ENCODE data around the gene SIMC1. TPM values are rescaled to one million over a fixed set of nuclear protein-coding genes. Genes with fewer than 3 reads are reported as not detected.
A peak's percentile ranks its signal among the peaks of the same experiment; 100 is the strongest.

Gene SIMC1
- total RNA-seq, 2 donors from 2014 or later = 17.9 to 28.5 TPM

- ATAC-seq (replicated peaks) = no peak
- peak overlapping the region; percentile 38 for H3K27ac Mint-ChIP-seq
- no peaks in the 10 kb centered on the region for H3K9me3 Mint-ChIP-seq
- no peak overlapping the region for H3K4me3 Mint-ChIP-seq
- H3K36me3 Mint-ChIP-seq (ENCODE audit: low read depth) = peaks cover 56% of the 10 kb centered on the region
- H3K4me1 Mint-ChIP-seq = no peaks in the 10 kb centered on the region
- H3K27me3 Mint-ChIP-seq = no peaks in the 10 kb centered on the region
Observed at GRCh38 chr5:176391999-176392398, 153.8 kb downstream of the SIMC1 start.

GRCh38 chr5:176392526-176392925 lies 154.3 kb downstream of the SIMC1 start:
- ATAC-seq (replicated peaks) = no peak
- H3K27ac Mint-ChIP-seq = peak overlapping the region; percentile 66
- peaks cover 51% of the 10 kb centered on the region for H3K36me3 Mint-ChIP-seq (ENCODE audit: low read depth)
- H3K4me1 Mint-ChIP-seq = no peaks in the 10 kb centered on the region
- H3K9me3 Mint-ChIP-seq = no peaks in the 10 kb centered on the region
- H3K4me3 Mint-ChIP-seq = no peak overlapping the region
- H3K27me3 Mint-ChIP-seq = no peaks in the 10 kb centered on the region

- Mint-ChIP-seq H3K9me3 (no peaks in the 10 kb centered on the region), H3K27me3 (no peaks in the 10 kb centered on the region), H3K4me3 (no peak overlapping the region), H3K4me1 (no peaks in the 10 kb centered on the region), H3K36me3 (ENCODE audit: low read depth) (peaks cover 35% of the 10 kb centered on the region), H3K27ac (no peak overlapping the region)
- no peak for ATAC-seq (replicated peaks)
Observed at GRCh38 chr5:176394096-176394495, 155.9 kb downstream of the SIMC1 start.

GRCh38 chr5:176394881-176395675 lies 156.9 kb downstream of the SIMC1 start:
- Mint-ChIP-seq H3K27ac (no peak overlapping the region), H3K4me1 (no peaks in the 10 kb centered on the region), H3K9me3 (no peaks in the 10 kb centered on the region), H3K27me3 (no peaks in the 10 kb centered on the region), H3K4me3 (no peak overlapping the region), H3K36me3 (ENCODE audit: low read depth) (peaks cover 28% of the 10 kb centered on the region)
- ATAC-seq (replicated peaks) = no peak

Other genes with a start within 250 kb of the SIMC1 start
- 10 to 100 TPM; 54.2 to 78.0 TPM for gene KIAA1191, start 123.3 kb downstream of the SIMC1 start, total RNA-seq
- gene ARL10, start 127.1 kb downstream of the SIMC1 start, total RNA-seq = 10 to 100 TPM in 1 of 2 donors, 1 to 10 TPM in 1; 8.7 to 17.3 TPM
- 10 to 100 TPM; 37.6 to 99.0 TPM for gene NOP16, start 150.2 kb downstream of the SIMC1 start, total RNA-seq
- 100 to 1,000 TPM; 114 to 120 TPM for gene HIGD2A, start 150.3 kb downstream of the SIMC1 start, total RNA-seq
- gene CLTB, start 178.1 kb downstream of the SIMC1 start, total RNA-seq = 10 to 100 TPM; 22.9 to 56.9 TPM
- gene FAF2, start 210.0 kb downstream of the SIMC1 start, total RNA-seq = 10 to 100 TPM; 41.1 to 41.3 TPM